ENCODE data around the gene TNRC6B. TPM values are rescaled to one million over a fixed set of nuclear protein-coding genes. Genes with fewer than 3 reads are reported as not detected.

Gene TNRC6B
- total RNA-seq, 2 experiments from 2014 or later: 37.0 to 63.7 TPM

DNA sequence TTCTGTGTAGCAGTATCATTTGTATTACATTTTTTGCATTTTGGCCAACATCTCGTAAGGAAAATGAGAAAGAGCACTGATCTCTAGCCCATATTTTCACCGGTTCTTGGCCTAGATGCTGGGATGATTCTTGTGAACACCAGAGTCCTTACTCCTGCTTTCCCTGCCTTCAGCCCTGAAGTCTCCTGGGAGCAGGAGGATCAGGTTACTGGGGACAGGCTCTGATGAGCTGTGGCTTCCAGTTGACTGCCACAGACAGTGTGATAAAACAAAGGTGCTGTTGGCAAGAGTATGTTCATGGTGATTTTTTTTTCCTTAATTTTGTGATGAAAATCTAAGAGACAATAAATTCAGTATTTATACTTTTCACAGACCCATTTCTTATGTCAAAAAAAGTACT, 134.3 kb downstream of the TNRC6B start:
- TF ChIP-seq EZH2phosphoT487 (IDR thresholded peaks at IDR 0.05; ENCODE audit: borderline replicate concordance, low read depth, low read length): no peak
- H3K27ac ChIP-seq (ENCODE audit: low read depth, low read length, poor library complexity, severe bottlenecking): no peak overlapping the region
- H3K9me3 ChIP-seq (ENCODE audit: low read length): no peaks in the 10 kb centered on the region
- BruUV-seq (replicated peaks): no TSS peak
- no peaks in the 10 kb centered on the region for H3K79me2 ChIP-seq (ENCODE audit: insufficient read depth, low read depth, low read length)
- H3K9me2 ChIP-seq (ENCODE audit: insufficient read depth, low read length): no peaks in the 10 kb centered on the region
- H3K36me3 ChIP-seq (ENCODE audit: insufficient read depth, low read length): peaks cover 96% of the 10 kb centered on the region
- DNase-seq (ENCODE audit: low spot score): no peak
- no peaks in the 10 kb centered on the region for H3K4me1 ChIP-seq (ENCODE audit: insufficient read depth, low read length, poor library complexity, severe bottlenecking)
- no peak overlapping the region for H3K4me2 ChIP-seq (ENCODE audit: low read length)
- ChIA-PET POLR2A (interaction anchor here (0.6 to 0.7 kb wide), 2 partner anchors 25 to 36 kb away, joined by 3 read pairs; no protein-coding TSS in a partner anchor), CTCF (ENCODE audit: unreplicated experiment) (no interaction called here)
- no peak overlapping the region for H3K4me3 ChIP-seq (ENCODE audit: low read depth, low read length, poor library complexity, severe bottlenecking)
- no peaks in the 10 kb centered on the region for H4K20me1 ChIP-seq (ENCODE audit: insufficient read depth, low read length)
- H2AFZ ChIP-seq (ENCODE audit: low read length): no peak overlapping the region
- intact Hi-C loops (cut with micrococcal nuclease; ENCODE audit: unreplicated experiment): no loop called here

DNA sequence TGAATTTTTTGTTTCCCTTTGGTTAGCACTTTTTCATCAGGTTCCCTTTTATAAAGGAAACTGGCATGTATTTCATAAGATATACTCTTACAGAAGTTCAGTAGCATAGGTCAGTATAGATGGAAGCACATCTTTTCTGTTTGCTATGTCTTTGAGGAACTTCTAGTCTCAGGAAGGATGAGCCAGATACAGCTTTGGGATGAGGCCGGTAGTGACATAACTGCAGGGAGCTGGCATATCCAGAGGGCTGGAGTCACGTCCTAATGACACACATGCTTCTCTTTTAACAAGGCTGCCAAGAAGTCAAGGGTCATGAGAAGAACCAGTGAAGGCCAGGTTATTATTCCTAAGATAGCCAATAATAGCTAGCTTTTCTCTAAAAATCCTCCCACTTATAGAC, 135.3 kb downstream of the TNRC6B start:
- peaks cover 96% of the 10 kb centered on the region for H3K36me3 ChIP-seq (ENCODE audit: insufficient read depth, low read length)
- no peak for DNase-seq (ENCODE audit: low spot score)
- CTCF ChIA-PET (ENCODE audit: unreplicated experiment): interaction anchor here (0.6 kb wide), 1 partner anchor 33 kb away, joined by 4 read pairs; no protein-coding TSS in a partner anchor

DNA sequence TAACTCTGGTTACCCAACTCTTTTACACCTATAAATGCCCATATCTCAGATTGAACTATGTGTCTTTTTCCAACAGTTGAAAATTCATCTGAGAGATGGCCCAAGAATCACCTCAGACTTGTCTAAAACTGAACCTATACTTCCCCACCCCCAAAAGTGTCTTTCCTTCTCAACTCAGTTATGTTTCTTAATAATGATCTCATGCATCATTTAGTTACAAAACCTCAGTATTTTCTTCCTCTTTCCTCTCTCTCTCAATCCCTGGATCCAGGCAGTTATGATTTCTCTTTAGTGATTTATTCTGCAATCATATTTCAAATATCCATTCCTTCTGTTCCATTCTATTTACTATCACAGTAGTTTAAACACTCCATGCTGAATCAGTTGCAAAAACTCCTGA, 136.3 kb downstream of the TNRC6B start:
- H3K4me2 ChIP-seq (ENCODE audit: low read length): no peak overlapping the region

More for the DNA sequence above, 135.3 kb downstream of the TNRC6B start:
- Histone ChIP-seq H2AFZ (ENCODE audit: low read length) (no peak overlapping the region), H3K4me2 (ENCODE audit: low read length) (no peak overlapping the region), H3K4me1 (ENCODE audit: insufficient read depth, low read length, poor library complexity, severe bottlenecking) (no peaks in the 10 kb centered on the region), H3K9me2 (ENCODE audit: insufficient read depth, low read length) (no peaks in the 10 kb centered on the region), H3K9me3 (ENCODE audit: low read length) (no peaks in the 10 kb centered on the region), H3K4me3 (ENCODE audit: low read depth, low read length, poor library complexity, severe bottlenecking) (no peak overlapping the region), H3K79me2 (ENCODE audit: insufficient read depth, low read depth, low read length) (no peaks in the 10 kb centered on the region), H4K20me1 (ENCODE audit: insufficient read depth, low read length) (no peaks in the 10 kb centered on the region), H3K27ac (ENCODE audit: low read depth, low read length, poor library complexity, severe bottlenecking) (no peak overlapping the region)
- POLR2A ChIA-PET: interaction anchor here (0.7 kb wide), 1 partner anchor 71 kb away, joined by 3 read pairs; no protein-coding TSS in a partner anchor
- intact Hi-C loops (cut with micrococcal nuclease; ENCODE audit: unreplicated experiment): no loop called here
- no TSS peak for BruUV-seq (replicated peaks)
- TF ChIP-seq, protein P1, sequence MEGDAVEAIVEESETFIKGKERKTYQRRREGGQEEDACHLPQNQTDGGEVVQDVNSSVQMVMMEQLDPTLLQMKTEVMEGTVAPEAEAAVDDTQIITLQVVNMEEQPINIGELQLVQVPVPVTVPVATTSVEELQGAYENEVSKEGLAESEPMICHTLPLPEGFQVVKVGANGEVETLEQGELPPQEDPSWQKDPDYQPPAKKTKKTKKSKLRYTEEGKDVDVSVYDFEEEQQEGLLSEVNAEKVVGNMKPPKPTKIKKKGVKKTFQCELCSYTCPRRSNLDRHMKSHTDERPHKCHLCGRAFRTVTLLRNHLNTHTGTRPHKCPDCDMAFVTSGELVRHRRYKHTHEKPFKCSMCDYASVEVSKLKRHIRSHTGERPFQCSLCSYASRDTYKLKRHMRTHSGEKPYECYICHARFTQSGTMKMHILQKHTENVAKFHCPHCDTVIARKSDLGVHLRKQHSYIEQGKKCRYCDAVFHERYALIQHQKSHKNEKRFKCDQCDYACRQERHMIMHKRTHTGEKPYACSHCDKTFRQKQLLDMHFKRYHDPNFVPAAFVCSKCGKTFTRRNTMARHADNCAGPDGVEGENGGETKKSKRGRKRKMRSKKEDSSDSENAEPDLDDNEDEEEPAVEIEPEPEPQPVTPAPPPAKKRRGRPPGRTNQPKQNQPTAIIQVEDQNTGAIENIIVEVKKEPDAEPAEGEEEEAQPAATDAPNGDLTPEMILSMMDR (conservative IDR thresholded peaks at IDR 0.05; ENCODE audit: low read length): no peak
- TF ChIP-seq EZH2phosphoT487 (IDR thresholded peaks at IDR 0.05; ENCODE audit: borderline replicate concordance, low read depth, low read length): no peak

More for the DNA sequence above, 136.3 kb downstream of the TNRC6B start:
- peaks cover 92% of the 10 kb centered on the region for H3K36me3 ChIP-seq (ENCODE audit: insufficient read depth, low read length)
- H2AFZ ChIP-seq (ENCODE audit: low read length): no peak overlapping the region
- no peak for DNase-seq (ENCODE audit: low spot score)
- POLR2A ChIA-PET: no interaction called here
- no TSS peak for BruUV-seq (replicated peaks)
- H3K9me2 ChIP-seq (ENCODE audit: insufficient read depth, low read length): no peaks in the 10 kb centered on the region
- CTCF ChIA-PET (ENCODE audit: unreplicated experiment): no interaction called here
- H3K27ac ChIP-seq (ENCODE audit: low read depth, low read length, poor library complexity, severe bottlenecking): no peak overlapping the region
- no peak overlapping the region for H3K4me3 ChIP-seq (ENCODE audit: low read depth, low read length, poor library complexity, severe bottlenecking)
- TF ChIP-seq, protein P1 (conservative IDR thresholded peaks at IDR 0.05; ENCODE audit: low read length): no peak
- TF ChIP-seq EZH2phosphoT487 (IDR thresholded peaks at IDR 0.05; ENCODE audit: borderline replicate concordance, low read depth, low read length): no peak
- H3K9me3 ChIP-seq (ENCODE audit: low read length): no peaks in the 10 kb centered on the region
- H3K79me2 ChIP-seq (ENCODE audit: insufficient read depth, low read depth, low read length): no peaks in the 10 kb centered on the region
- no peaks in the 10 kb centered on the region for H3K4me1 ChIP-seq (ENCODE audit: insufficient read depth, low read length, poor library complexity, severe bottlenecking)
- intact Hi-C loops (cut with micrococcal nuclease; ENCODE audit: unreplicated experiment): no loop called here
- no peaks in the 10 kb centered on the region for H4K20me1 ChIP-seq (ENCODE audit: insufficient read depth, low read length)

Measured in OCI-LY7 (cell line).